GM19240 (cell line): ENCODE results near the gene OXSR1.
"Not testable (repeated sequence)": the region's sequence is repeated elsewhere in the genome, so short reads cannot be mapped to it uniquely, and the experiment has no call there.

Experiments used
- DNase-seq: peaks from one replicate; pipeline ENCODE4 v3.0.0; 2011; ENCODE audit warnings: low spot score; ENCODE audit not compliant: insufficient read length

OXSR1 gene

GRCh38 chr3:38165722-38166387 lies 518 bp downstream of the OXSR1 start:
- DNase-seq = no peak

GRCh38 chr3:38167591-38167990 lies 2.3 kb downstream of the OXSR1 start:
- no peak for DNase-seq

- no peak for DNase-seq
Observed at GRCh38 chr3:38168151-38169026, 3.1 kb downstream of the OXSR1 start.

- DNase-seq = no peak
Observed at GRCh38 chr3:38169027-38169317, 3.6 kb downstream of the OXSR1 start.

GRCh38 chr3:38170722-38171121 lies 5.4 kb downstream of the OXSR1 start:
- DNase-seq = no peak

GRCh38 chr3:38171622-38172021 lies 6.3 kb downstream of the OXSR1 start:
- no peak for DNase-seq

GRCh38 chr3:38173834-38174418 lies 8.6 kb downstream of the OXSR1 start:
- no peak for DNase-seq

GRCh38 chr3:38177181-38177580 lies 11.8 kb downstream of the OXSR1 start:
- no peak for DNase-seq

GRCh38 chr3:38186781-38187180 lies 21.4 kb downstream of the OXSR1 start:
- no peak for DNase-seq

- no peak for DNase-seq
Observed at GRCh38 chr3:38190481-38190881, 25.1 kb downstream of the OXSR1 start.

- not testable (repeated sequence) for DNase-seq
Observed at GRCh38 chr3:38202931-38203330, 37.6 kb downstream of the OXSR1 start.

GRCh38 chr3:38203690-38204089 lies 38.4 kb downstream of the OXSR1 start:
- no peak for DNase-seq

GRCh38 chr3:38204599-38205471 lies 39.5 kb downstream of the OXSR1 start:
- DNase-seq = no peak

GRCh38 chr3:38205472-38205805 lies 40.1 kb downstream of the OXSR1 start:
- DNase-seq = no peak

GRCh38 chr3:38207254-38208003 lies 42.1 kb downstream of the OXSR1 start:
- DNase-seq = no peak

GRCh38 chr3:38210141-38210757 lies 44.9 kb downstream of the OXSR1 start:
- DNase-seq = no peak

GRCh38 chr3:38212141-38212540 lies 46.8 kb downstream of the OXSR1 start:
- no peak for DNase-seq

GRCh38 chr3:38214560-38214959 lies 49.2 kb downstream of the OXSR1 start:
- no peak for DNase-seq

GRCh38 chr3:38219609-38220197 lies 54.4 kb downstream of the OXSR1 start:
- no peak for DNase-seq

GRCh38 chr3:38221005-38221404 lies 55.7 kb downstream of the OXSR1 start:
- DNase-seq = no peak
